Neural cell (in vitro differentiated cells): Measurements from ENCODE around the gene APBB1IP. TPM values are rescaled to one million over a fixed set of nuclear protein-coding genes. Genes with fewer than 3 reads are reported as not detected.

Source experiments
- H2AFZ ChIP-seq: fragments of 200-600, 300-800 bp; sonication (generic), shearing (Covaris generic); 2 replicates; pipeline ENCODE4 v1.6.0; 2014; ENCODE audit warnings: low read depth, mild to moderate bottlenecking, antibody characterized with exemption, low read length, moderate library complexity
- H3F3A ChIP-seq: fragments of 200-600 bp; shearing (Covaris generic); 2 replicates; pipeline ENCODE4 v1.6.1; 2016; ENCODE audit warnings: mild to moderate bottlenecking, moderate library complexity, mixed read lengths, antibody characterized with exemption, low read length; ENCODE audit not compliant: insufficient read depth, poor library complexity, severe bottlenecking
- H3K27ac ChIP-seq: fragments of 200-600, 300-800 bp; sonication (generic), shearing (Covaris generic); 2 replicates; pipeline ENCODE4 v1.5.1; 2014; ENCODE audit warnings: mild to moderate bottlenecking, low read length, moderate library complexity
- H3K27me3 ChIP-seq: fragments of 300-800, 200-600 bp; sonication (generic), shearing (Covaris generic); 2 replicates; pipeline ENCODE4 v1.6.0; 2014; ENCODE audit warnings: mild to moderate bottlenecking, low read depth, low read length, moderate library complexity; ENCODE audit not compliant: insufficient read depth
- H3K36me3 ChIP-seq: fragments of 300-800, 200-600 bp; sonication (generic), shearing (Covaris generic); 2 replicates; pipeline ENCODE4 v1.5.1; 2014; ENCODE audit warnings: mild to moderate bottlenecking, antibody characterized with exemption, low read length, moderate library complexity; ENCODE audit not compliant: insufficient read depth
- H3K4me2 ChIP-seq: fragments of 300-800, 200-600 bp; sonication (generic), shearing (Covaris generic); 2 replicates; pipeline ENCODE4 v1.6.0; 2014; ENCODE audit warnings: mild to moderate bottlenecking, low read length
- H3K4me3 ChIP-seq: fragments of 300-800, 200-600 bp; sonication (generic), shearing (Covaris generic); 2 replicates; pipeline ENCODE4 v1.5.1; 2014; ENCODE audit warnings: mild to moderate bottlenecking, low read length, moderate library complexity
- H3K79me2 ChIP-seq: fragments of 200-600 bp; shearing (Covaris generic); replicated peaks from 2 replicates; pipeline ENCODE4 v1.6.0; 2014; ENCODE audit warnings: mild to moderate bottlenecking, low read length, moderate library complexity; ENCODE audit not compliant: insufficient read depth
- H3K9ac ChIP-seq: fragments of 300-800, 200-600 bp; sonication (generic), shearing (Covaris generic); 2 replicates; pipeline ENCODE4 v1.6.1; 2016; ENCODE audit warnings: mild to moderate bottlenecking, low read length, mixed read lengths
- H3K9me2 ChIP-seq: fragments of 200-600 bp; shearing (Covaris generic); 2 replicates; pipeline ENCODE4 v1.6.1; 2016; ENCODE audit warnings: mild to moderate bottlenecking, low read length, mixed read lengths; ENCODE audit not compliant: insufficient read depth
- H3K9me3 ChIP-seq: fragments of 200-600, 300-800 bp; sonication (generic), shearing (Covaris generic); 2 replicates; pipeline ENCODE4 v1.6.1; 2016; ENCODE audit warnings: mild to moderate bottlenecking, mixed run types, low read length, moderate library complexity, mixed read lengths
- H4K20me1 ChIP-seq: fragments of 200-600 bp; shearing (Covaris generic); 2 replicates; pipeline ENCODE4 v1.6.1; 2016; ENCODE audit warnings: mild to moderate bottlenecking, mixed run types; ENCODE audit not compliant: insufficient read depth
- CTCF ChIP-seq: fragments of 450-650 bp; IDR thresholded peaks from 2 replicates; pipeline ENCODE4 v1.5.1; 2014; ENCODE audit warnings: antibody characterized with exemption, mild to moderate bottlenecking, moderate library complexity; ENCODE audit not compliant: poor library complexity, severe bottlenecking
- EP300 ChIP-seq: fragments of 450-650 bp; conservative IDR thresholded peaks from 2 replicates; pipeline ENCODE4 v1.6.1; 2014; ENCODE audit warnings: antibody characterized with exemption, mild to moderate bottlenecking, moderate library complexity; ENCODE audit not compliant: poor library complexity, severe bottlenecking
- EZH2 ChIP-seq: fragments of 200-600, 300-800 bp; shearing (Covaris generic), sonication (generic); IDR thresholded peaks from 2 replicates; pipeline ENCODE4 v1.6.1; 2014; ENCODE audit warnings: antibody characterized with exemption, low read length, borderline replicate concordance, mild to moderate bottlenecking; ENCODE audit not compliant: insufficient read depth, poor library complexity, severe bottlenecking
- MXI1 ChIP-seq: fragments of 450-650 bp; conservative IDR thresholded peaks from 2 replicates; pipeline ENCODE4 v1.6.1; 2014; ENCODE audit warnings: antibody characterized with exemption, mild to moderate bottlenecking; ENCODE audit not compliant: poor library complexity, severe bottlenecking
- POLR2AphosphoS5 ChIP-seq: IDR thresholded peaks from 2 replicates; pipeline ENCODE4 v1.6.1; 2012
- RAD21 ChIP-seq: fragments of 450-650 bp; conservative IDR thresholded peaks from 2 replicates; pipeline ENCODE4 v1.6.1; 2014; ENCODE audit warnings: antibody characterized with exemption, mild to moderate bottlenecking, moderate library complexity
- REST ChIP-seq: IDR thresholded peaks from 2 replicates; pipeline ENCODE4 v1.6.1; 2012; ENCODE audit warnings: borderline replicate concordance
- SMC3 ChIP-seq: fragments of 450-650 bp; conservative IDR thresholded peaks from 2 replicates; pipeline ENCODE4 v1.6.1; 2014; ENCODE audit warnings: antibody characterized with exemption, mild to moderate bottlenecking, moderate library complexity; ENCODE audit not compliant: poor library complexity
- TAF1 ChIP-seq: IDR thresholded peaks from 2 replicates; pipeline ENCODE4 v1.6.1; 2012; ENCODE audit warnings: low read depth
- polyA plus RNA-seq: library from polyadenylated mRNA; depleted of rRNA; stranded (reverse); fragments of >200 nt; gene quantifications from 2 replicates; pipeline ENCODE4 v1.2.3, GENCODE V29; 2014

APBB1IP gene
- polyA plus RNA-seq, 1 donor from 2014 or later: not detected

- H2AFZ ChIP-seq: no peak overlapping the region
- no peak for TF ChIP-seq CTCF
- TF ChIP-seq RAD21: no peak
- TF ChIP-seq EZH2: no peak
- no peak for TF ChIP-seq TAF1
- TF ChIP-seq REST: no peak
- TF ChIP-seq EP300: no peak
- no peak for TF ChIP-seq SMC3
- no peak for TF ChIP-seq MXI1
- TF ChIP-seq POLR2AphosphoS5: no peak
- H3K36me3 ChIP-seq: no peaks in the 10 kb centered on the region
- no peak overlapping the region for H3K9ac ChIP-seq
- no peak overlapping the region for H3K27ac ChIP-seq
- no peak overlapping the region for H3K4me2 ChIP-seq
- no peaks in the 10 kb centered on the region for H4K20me1 ChIP-seq
- no peaks in the 10 kb centered on the region for H3F3A ChIP-seq
- no peak overlapping the region for H3K4me3 ChIP-seq
- no peaks in the 10 kb centered on the region for H3K27me3 ChIP-seq
- no peaks in the 10 kb centered on the region for H3K9me2 ChIP-seq
- H3K79me2 ChIP-seq: no peaks in the 10 kb centered on the region
- H3K9me3 ChIP-seq: no peaks in the 10 kb centered on the region
Observed at GRCh38 chr10:26454891-26455290, 16.8 kb downstream of the APBB1IP start.

GRCh38 chr10:26455567-26456315 is 17.6 kb downstream of the APBB1IP start:
- no peak overlapping the region for H3K27ac ChIP-seq
- TF ChIP-seq RAD21 (no peak), REST (no peak), SMC3 (no peak), POLR2AphosphoS5 (no peak), EP300 (no peak)

More at GRCh38 chr10:26455567-26456315, 17.6 kb downstream of the APBB1IP start:
- Histone ChIP-seq H2AFZ (no peak overlapping the region), H3K4me2 (no peak overlapping the region), H3K27me3 (no peaks in the 10 kb centered on the region), H3K79me2 (no peaks in the 10 kb centered on the region), H3K9me2 (no peaks in the 10 kb centered on the region), H3K36me3 (no peaks in the 10 kb centered on the region), H3K9ac (no peak overlapping the region), H3F3A (no peaks in the 10 kb centered on the region), H4K20me1 (no peaks in the 10 kb centered on the region), H3K9me3 (no peaks in the 10 kb centered on the region), H3K4me3 (no peak overlapping the region)
